ENCODE data around the gene PDYN.

Gene PDYN

GRCh38 chr20:1965520-1966351, 28.1 kb downstream of the PDYN start:
- DNase-seq (ENCODE audit: low read depth), result no peak
- peak; percentile 95 for TF ChIP-seq CTCF (IDR thresholded peaks at IDR 0.05; ENCODE audit: control insufficient read depth, extremely low read depth, insufficient read depth)
- H3K4me3 ChIP-seq (ENCODE audit: low read depth, low read length), result no peak overlapping the region

- no peak for DNase-seq (ENCODE audit: low read depth)
- H3K4me3 ChIP-seq (ENCODE audit: low read depth, low read length), result no peak overlapping the region
- TF ChIP-seq CTCF (IDR thresholded peaks at IDR 0.05; ENCODE audit: control insufficient read depth, extremely low read depth, insufficient read depth), result no peak
Observed at GRCh38 chr20:1964659-1965405, 29.0 kb downstream of the PDYN start.

- no peak for TF ChIP-seq CTCF (IDR thresholded peaks at IDR 0.05; ENCODE audit: control insufficient read depth, extremely low read depth, insufficient read depth)
- DNase-seq (ENCODE audit: low read depth), result no peak
- H3K4me3 ChIP-seq (ENCODE audit: low read depth, low read length), result no peak overlapping the region
Observed at GRCh38 chr20:1964061-1964460, 29.8 kb downstream of the PDYN start.

GRCh38 chr20:1961374-1961773, 32.5 kb downstream of the PDYN start:
- no peak for DNase-seq (ENCODE audit: low read depth)
- H3K4me3 ChIP-seq (ENCODE audit: low read depth, low read length), result no peak overlapping the region
- TF ChIP-seq CTCF (IDR thresholded peaks at IDR 0.05; ENCODE audit: control insufficient read depth, extremely low read depth, insufficient read depth), result no peak

- no peak for DNase-seq (ENCODE audit: low read depth)
- no peak for TF ChIP-seq CTCF (IDR thresholded peaks at IDR 0.05; ENCODE audit: control insufficient read depth, extremely low read depth, insufficient read depth)
- H3K4me3 ChIP-seq (ENCODE audit: low read depth, low read length), result no peak overlapping the region
Observed at GRCh38 chr20:1959156-1959555, 34.7 kb downstream of the PDYN start.

GRCh38 chr20:1958426-1958825, 35.4 kb downstream of the PDYN start:
- TF ChIP-seq CTCF (IDR thresholded peaks at IDR 0.05; ENCODE audit: control insufficient read depth, extremely low read depth, insufficient read depth), result no peak
- H3K4me3 ChIP-seq (ENCODE audit: low read depth, low read length), result no peak overlapping the region

More at GRCh38 chr20:1958426-1958825, 35.4 kb downstream of the PDYN start:
- no peak for DNase-seq (ENCODE audit: low read depth)
